ENCODE measurements around the gene DRC7. TPM values are rescaled to one million over a fixed set of nuclear protein-coding genes. Genes with fewer than 3 reads are reported as not detected.

Gene DRC7
- total RNA-seq, 1 experiment from 2014 or later, result 0.85 TPM

GRCh38 chr16:57667048-57667525 is 27.5 kb upstream of the DRC7 start:
- DNase-seq, result no peak
- H3F3A ChIP-seq (ENCODE audit: insufficient read depth, low read depth), result peaks cover 15% of the 10 kb centered on the region
- ChIA-PET CTCF (interaction anchor here (0.6 kb wide), 1 partner anchor 76 kb away, joined by 4 read pairs; no protein-coding TSS in a partner anchor), POLR2A (ENCODE audit: unreplicated experiment) (no interaction called here)
- H3K4me3 ChIP-seq, result no peak overlapping the region
- no peaks in the 10 kb centered on the region for H3K9me2 ChIP-seq (ENCODE audit: insufficient read depth)
- no peaks in the 10 kb centered on the region for H3K36me3 ChIP-seq (ENCODE audit: low read depth)
- peak overlapping the region; percentile 4; the same call in 1 of the 2 replicates for H3K27ac ChIP-seq
- no peak overlapping the region for H2AFZ ChIP-seq
- TF ChIP-seq EZH2 (IDR thresholded peaks at IDR 0.05; ENCODE audit: low read depth) (no peak), CTCF (conservative IDR thresholded peaks at IDR 0.05) (no peak)
- intact Hi-C loops (cut with micrococcal nuclease; ENCODE audit: unreplicated experiment), result no loop called here
- H3K4me2 ChIP-seq, result peak overlapping the region; percentile 19; the same call in 1 of the 2 replicates
- no TSS peak for BruUV-seq (replicated peaks)
- no peaks in the 10 kb centered on the region for H3K27me3 ChIP-seq (ENCODE audit: insufficient read depth, low read depth)
- H4K20me1 ChIP-seq (ENCODE audit: insufficient read depth), result no peaks in the 10 kb centered on the region
- no peaks in the 10 kb centered on the region for H3K79me2 ChIP-seq (ENCODE audit: low read depth)
- H3K9me3 ChIP-seq (ENCODE audit: insufficient read depth, low read depth), result no peaks in the 10 kb centered on the region
- peaks cover 21% of the 10 kb centered on the region for H3K4me1 ChIP-seq (replicated peaks; ENCODE audit: insufficient read depth)

GRCh38 chr16:57667526-57668262 is 26.9 kb upstream of the DRC7 start:
- intact Hi-C loops (cut with micrococcal nuclease; ENCODE audit: unreplicated experiment), result no loop called here
- BruUV-seq (replicated peaks), result no TSS peak
- H3K79me2 ChIP-seq (ENCODE audit: low read depth), result no peaks in the 10 kb centered on the region
- H3K9me2 ChIP-seq (ENCODE audit: insufficient read depth), result no peaks in the 10 kb centered on the region
- no peaks in the 10 kb centered on the region for H3K27me3 ChIP-seq (ENCODE audit: insufficient read depth, low read depth)
- peaks cover 15% of the 10 kb centered on the region for H3F3A ChIP-seq (ENCODE audit: insufficient read depth, low read depth)
- H3K27ac ChIP-seq, result no peak overlapping the region
- POLR2A ChIA-PET (ENCODE audit: unreplicated experiment), result interaction anchor here (0.6 kb wide), 1 partner anchor 464 kb away, joined by 6 read pairs; no protein-coding TSS in a partner anchor
- CTCF ChIA-PET, result interaction anchor here (0.6 to 1.1 kb wide), 2 partner anchors 45 to 77 kb away, joined by 3 to 4 read pairs; no protein-coding TSS in a partner anchor
- peaks cover 21% of the 10 kb centered on the region for H3K4me1 ChIP-seq (replicated peaks; ENCODE audit: insufficient read depth)
- H2AFZ ChIP-seq, result no peak overlapping the region
- no peak for TF ChIP-seq EZH2 (IDR thresholded peaks at IDR 0.05; ENCODE audit: low read depth)
- TF ChIP-seq CTCF (conservative IDR thresholded peaks at IDR 0.05), result peak; percentile 62
- H3K9me3 ChIP-seq (ENCODE audit: insufficient read depth, low read depth), result no peaks in the 10 kb centered on the region
- DNase-seq, result peak; percentile 44 to 58
- no peak overlapping the region for H3K4me3 ChIP-seq
- H3K36me3 ChIP-seq (ENCODE audit: low read depth), result no peaks in the 10 kb centered on the region
- H4K20me1 ChIP-seq (ENCODE audit: insufficient read depth), result no peaks in the 10 kb centered on the region
- H3K4me2 ChIP-seq, result peak overlapping the region; percentile 1; the same call in 1 of the 2 replicates

GRCh38 chr16:57668263-57668571 is 26.4 kb upstream of the DRC7 start, which contains the start of gene ADGRG3:
TSS of gene ADGRG3 (plus strand) at chr16:57668306. CDS start at chr16:57668348, 42 bp downstream.
- Histone ChIP-seq H3K27ac (peak within 1 kb of the TSS; percentile 4; the same call in 1 of the 2 replicates), H3F3A (ENCODE audit: insufficient read depth, low read depth) (peaks cover 15% of the 10 kb centered on the region), H4K20me1 (ENCODE audit: insufficient read depth) (no peaks in the 10 kb centered on the region), H3K4me1 (replicated peaks; ENCODE audit: insufficient read depth) (peaks cover 21% of the 10 kb centered on the region), H3K4me3 (no peak within 1 kb of the TSS), H3K79me2 (ENCODE audit: low read depth) (no peaks in the 10 kb centered on the region), H3K9me3 (ENCODE audit: insufficient read depth, low read depth) (no peaks in the 10 kb centered on the region), H2AFZ (no peak within 1 kb of the TSS), H3K27me3 (ENCODE audit: insufficient read depth, low read depth) (no peaks in the 10 kb centered on the region), H3K4me2 (peak within 1 kb of the TSS; percentile 19; the same call in 1 of the 2 replicates), H3K9me2 (ENCODE audit: insufficient read depth) (no peaks in the 10 kb centered on the region), H3K36me3 (ENCODE audit: low read depth) (no peaks in the 10 kb centered on the region)
- TF ChIP-seq CTCF (conservative IDR thresholded peaks at IDR 0.05), result no peak
- no peak for TF ChIP-seq EZH2 (IDR thresholded peaks at IDR 0.05; ENCODE audit: low read depth)
- ChIA-PET CTCF (interaction anchor here (1.1 kb wide), 1 partner anchor 45 kb away, joined by 3 read pairs; no protein-coding TSS in a partner anchor), POLR2A (ENCODE audit: unreplicated experiment) (interaction anchor here (0.6 kb wide), 1 partner anchor 465 kb away, joined by 6 read pairs; no protein-coding TSS in a partner anchor)
- DNase-seq, result peak in 1 of 2 experiments; percentile 43
- intact Hi-C loops (cut with micrococcal nuclease; ENCODE audit: unreplicated experiment), result no loop called here
- no TSS peak for BruUV-seq (replicated peaks)
